HG02759 (cell line): Measurements from ENCODE around the gene CCDC12.

Source experiments
- ATAC-seq: cut with Tn5 transposase; IDR thresholded peaks from one replicate; pipeline ENCODE4 v1.9.1; 2021; ENCODE audit warnings: mild to moderate bottlenecking, moderate library complexity; ENCODE audit not compliant: unreplicated experiment

Gene CCDC12

GRCh38 chr3:47008234-47008796, 31.8 kb upstream of the CCDC12 start:
- no peak for ATAC-seq

GRCh38 chr3:47007482-47008233, 31.1 kb upstream of the CCDC12 start:
- ATAC-seq, result no peak

DNA sequence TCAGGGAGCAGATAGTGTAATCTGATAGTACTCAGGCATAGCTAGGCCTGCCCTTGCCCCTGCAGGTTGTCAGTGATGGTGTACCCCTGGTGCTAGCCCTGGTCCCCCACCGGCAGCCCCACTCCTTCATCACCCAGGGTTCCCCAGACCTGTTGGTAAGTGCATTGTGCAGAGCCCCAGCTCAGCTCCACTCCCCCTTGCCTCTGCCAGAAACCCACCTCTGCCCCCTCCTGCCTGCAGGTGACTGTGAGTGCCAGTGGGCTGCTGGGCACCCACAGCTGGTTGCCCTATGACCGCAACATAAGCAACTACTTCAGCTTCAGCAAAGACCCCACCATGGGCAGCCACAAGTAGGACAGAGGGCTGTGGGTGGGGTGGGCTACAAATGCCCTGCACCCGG, 30.5 kb upstream of the CCDC12 start:
- no peak for ATAC-seq

GRCh38 chr3:47006145-47006651, 29.7 kb upstream of the CCDC12 start:
- ATAC-seq, result no peak

DNA sequence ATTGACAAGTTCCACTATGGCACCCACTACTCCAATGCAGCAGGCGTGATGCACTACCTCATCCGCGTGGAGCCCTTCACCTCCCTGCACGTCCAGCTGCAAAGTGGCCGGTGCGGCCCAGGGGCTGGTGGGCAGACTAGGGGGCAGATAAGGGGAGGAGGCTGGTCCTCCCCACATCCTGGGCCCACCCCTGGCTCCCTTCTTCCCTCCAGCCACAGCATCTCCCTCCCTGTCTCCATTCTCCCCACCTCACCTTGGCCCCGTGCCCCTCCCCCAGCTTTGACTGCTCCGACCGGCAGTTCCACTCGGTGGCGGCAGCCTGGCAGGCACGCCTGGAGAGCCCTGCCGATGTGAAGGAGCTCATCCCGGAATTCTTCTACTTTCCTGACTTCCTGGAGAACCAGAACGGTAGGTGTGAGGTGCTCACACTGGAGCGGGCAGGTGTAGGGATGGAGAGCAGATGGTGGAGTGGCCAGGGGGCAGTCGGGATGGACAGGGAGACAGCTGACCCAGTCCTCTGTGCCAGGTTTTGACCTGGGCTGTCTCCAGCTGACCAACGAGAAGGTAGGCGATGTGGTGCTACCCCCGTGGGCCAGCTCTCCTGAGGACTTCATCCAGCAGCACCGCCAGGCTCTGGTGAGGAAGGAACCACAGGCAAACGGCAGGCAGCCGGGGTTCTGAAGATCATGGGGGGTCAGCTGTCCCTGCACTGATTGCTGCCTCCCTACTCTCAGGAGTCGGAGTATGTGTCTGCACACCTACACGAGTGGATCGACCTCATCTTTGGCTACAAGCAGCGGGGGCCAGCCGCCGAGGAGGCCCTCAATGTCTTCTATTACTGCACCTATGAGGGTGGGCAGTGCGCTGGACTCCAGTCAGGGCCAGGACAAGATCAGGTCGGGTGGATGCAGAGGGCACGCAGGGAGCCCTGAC, 28.9 kb upstream of the CCDC12 start:
- ATAC-seq, result no peak

DNA sequence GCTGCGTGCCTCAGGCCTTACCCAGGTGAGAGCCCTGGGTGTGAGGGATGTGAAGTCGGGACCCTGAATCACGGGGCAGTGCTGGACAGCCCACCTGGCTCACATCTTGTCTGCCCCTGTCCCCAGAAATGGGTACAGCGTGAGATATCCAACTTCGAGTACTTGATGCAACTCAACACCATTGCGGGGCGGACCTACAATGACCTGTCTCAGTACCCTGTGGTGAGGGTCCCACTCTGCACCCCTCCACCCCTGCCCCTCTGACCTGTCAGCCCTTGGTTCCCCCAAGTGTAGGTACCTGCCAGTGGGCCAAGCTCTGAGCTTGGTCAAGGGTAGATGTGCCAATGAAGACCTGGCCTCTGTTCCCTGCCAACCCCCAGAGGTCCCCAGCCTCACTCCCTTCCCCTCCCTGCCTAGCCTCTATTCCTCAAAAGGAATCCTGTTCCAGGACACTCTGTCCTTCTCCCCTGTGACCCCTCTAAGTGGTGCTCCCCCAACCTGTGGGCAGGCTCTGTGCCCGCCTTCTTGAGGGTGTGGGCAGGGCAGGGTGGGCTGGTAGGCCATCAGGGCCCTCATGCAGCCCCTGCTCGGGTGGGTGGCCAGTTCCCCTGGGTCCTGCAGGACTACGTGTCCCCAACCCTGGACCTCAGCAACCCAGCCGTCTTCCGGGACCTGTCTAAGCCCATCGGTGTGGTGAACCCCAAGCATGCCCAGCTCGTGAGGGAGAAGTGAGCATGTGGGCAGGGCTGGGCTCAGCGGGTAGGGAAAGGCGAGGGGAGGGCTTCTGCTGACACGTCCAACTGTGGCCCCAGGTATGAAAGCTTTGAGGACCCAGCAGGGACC, 28.0 kb upstream of the CCDC12 start:
- no peak for ATAC-seq

DNA sequence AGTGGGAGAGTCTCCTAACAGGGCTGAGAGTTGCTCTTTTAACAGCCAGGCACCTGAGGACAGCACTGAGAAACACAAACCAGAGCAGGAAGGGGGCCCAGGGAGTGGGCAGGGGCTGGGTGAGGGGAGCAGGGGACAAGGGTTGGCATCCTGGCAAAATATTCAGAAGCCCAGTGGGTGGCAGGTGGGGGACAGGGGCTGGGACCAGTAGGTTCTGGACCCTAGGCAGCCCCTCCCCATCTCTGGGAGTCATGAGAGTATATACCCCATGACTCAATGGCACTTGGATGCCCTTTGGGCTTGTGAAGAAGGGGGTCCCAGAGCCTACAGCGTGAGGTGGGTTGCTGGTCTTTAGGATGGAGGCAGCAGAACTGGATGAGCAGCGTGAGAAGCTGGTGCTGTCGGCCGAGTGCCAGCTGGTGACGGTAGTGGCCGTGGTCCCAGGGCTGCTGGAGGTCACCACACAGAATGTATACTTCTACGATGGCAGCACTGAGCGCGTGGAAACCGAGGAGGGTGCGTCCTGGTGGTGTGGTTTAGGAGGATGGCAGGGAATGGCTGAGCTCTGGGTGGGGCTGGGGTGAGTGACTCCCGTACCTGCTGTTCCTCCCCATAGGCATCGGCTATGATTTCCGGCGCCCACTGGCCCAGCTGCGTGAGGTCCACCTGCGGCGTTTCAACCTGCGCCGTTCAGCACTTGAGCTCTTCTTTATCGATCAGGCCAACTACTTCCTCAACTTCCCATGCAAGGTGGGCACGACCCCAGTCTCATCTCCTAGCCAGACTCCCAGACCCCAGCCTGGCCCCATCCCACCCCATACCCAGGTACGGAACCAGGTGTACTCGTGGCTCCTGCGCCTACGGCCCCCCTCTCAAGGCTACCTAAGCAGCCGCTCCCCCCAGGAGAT, 27.2 kb upstream of the CCDC12 start:
- ATAC-seq, result no peak

GRCh38 chr3:47003056-47003410, 26.5 kb upstream of the CCDC12 start:
- ATAC-seq, result no peak

GRCh38 chr3:47002171-47003055, 25.9 kb upstream of the CCDC12 start:
- ATAC-seq, result no peak

- ATAC-seq, result no peak
Measured at GRCh38 chr3:47001731-47002170, 25.2 kb upstream of the CCDC12 start.

DNA sequence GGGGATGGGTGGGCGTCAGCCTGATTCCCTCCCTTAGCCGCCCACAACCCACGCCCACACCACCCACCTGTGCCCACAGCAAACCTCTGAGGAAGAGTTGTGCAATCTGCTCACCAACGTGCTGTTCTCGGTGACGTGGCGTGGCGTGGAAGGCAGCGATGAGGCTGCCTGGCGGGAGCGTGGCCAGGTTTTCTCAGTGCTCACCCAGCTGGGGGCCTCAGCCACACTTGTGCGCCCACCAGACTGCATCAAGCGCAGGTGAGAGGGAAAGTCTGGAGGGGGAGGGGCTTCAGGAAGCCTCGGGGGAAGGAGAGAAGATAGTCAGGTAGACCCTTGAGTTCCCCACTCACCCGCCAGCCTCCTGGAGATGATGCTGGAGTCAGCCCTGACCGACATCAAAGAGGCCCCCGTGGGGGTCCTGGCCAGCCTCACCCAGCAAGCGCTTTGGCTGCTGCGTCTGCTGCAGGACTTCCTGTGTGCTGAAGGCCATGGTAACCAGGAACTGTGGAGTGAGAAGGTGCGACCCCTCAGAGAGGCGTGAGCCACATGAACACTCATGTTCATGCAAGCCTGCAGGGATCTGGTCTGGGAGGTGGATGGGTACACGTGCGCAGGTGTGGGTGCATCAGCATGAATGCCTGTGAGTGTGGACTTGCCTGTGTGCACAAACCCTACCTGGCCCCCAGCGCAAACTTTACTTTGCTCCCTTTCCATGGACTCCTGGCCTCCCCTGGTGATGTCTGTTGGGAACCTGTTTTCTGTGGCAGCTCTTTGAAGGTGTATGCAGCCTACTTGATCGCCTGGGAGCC, 24.6 kb upstream of the CCDC12 start:
- ATAC-seq, result no peak

DNA sequence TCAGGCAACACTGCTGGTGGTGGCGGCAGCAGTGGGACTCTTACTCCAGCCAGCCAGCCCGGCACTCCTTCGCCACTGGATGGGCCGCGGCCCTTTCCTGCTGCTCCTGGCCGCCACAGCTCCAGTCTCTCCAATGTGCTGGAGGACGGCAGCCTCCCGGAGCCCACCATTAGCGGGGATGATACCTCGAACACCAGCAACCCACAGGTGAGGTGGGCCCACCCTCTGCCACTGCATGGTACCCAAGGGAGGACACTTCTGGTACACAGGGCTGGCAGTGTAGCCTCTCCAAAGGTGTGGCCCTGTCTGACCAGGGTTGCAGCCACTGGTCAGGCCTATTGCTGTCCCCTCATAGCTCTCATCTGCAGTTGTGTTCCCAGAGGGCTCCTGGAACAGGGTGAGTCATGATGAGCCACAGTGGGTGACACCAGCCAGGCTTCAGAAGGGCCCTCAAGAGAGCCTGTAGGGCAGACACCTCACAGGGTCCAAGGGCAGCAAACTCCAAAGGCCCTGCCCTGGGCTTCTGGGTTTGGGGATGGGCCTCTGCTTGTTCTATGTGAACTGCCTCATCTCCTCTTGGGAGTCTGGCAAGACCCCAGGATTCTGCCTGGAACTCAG, 23.8 kb upstream of the CCDC12 start:
- no peak for ATAC-seq

DNA sequence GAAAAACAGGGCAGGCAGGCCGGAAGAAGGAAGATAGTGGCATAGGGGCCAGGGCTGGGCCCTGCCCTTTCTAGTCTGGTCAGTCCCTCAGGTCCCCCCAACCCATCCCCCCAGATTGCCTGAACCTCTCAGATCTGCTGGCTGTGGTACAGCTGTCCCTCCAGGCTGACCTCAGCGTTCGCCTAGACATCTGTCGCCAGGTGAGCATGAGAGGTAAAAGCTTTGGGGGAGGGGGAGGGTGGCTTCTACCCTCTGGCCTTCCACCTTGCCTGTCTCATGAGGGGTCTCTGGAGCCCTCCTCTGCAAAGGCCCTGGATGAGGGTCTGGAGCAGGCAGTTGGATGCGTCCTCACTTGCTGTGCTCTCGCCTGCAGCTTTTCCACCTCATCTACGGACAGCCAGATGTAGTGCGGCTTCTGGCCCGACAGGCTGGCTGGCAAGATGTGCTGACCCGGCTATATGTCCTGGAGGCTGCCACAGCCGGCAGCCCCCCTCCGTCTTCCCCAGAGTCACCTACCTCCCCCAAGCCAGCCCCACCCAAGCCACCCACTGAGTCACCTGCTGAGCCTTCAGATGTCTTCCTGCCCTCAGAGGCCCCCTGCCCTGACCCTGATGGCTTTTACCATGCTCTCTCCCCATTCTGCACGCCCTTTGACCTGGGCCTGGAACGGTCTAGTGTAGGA, 23.1 kb upstream of the CCDC12 start:
- no peak for ATAC-seq

DNA sequence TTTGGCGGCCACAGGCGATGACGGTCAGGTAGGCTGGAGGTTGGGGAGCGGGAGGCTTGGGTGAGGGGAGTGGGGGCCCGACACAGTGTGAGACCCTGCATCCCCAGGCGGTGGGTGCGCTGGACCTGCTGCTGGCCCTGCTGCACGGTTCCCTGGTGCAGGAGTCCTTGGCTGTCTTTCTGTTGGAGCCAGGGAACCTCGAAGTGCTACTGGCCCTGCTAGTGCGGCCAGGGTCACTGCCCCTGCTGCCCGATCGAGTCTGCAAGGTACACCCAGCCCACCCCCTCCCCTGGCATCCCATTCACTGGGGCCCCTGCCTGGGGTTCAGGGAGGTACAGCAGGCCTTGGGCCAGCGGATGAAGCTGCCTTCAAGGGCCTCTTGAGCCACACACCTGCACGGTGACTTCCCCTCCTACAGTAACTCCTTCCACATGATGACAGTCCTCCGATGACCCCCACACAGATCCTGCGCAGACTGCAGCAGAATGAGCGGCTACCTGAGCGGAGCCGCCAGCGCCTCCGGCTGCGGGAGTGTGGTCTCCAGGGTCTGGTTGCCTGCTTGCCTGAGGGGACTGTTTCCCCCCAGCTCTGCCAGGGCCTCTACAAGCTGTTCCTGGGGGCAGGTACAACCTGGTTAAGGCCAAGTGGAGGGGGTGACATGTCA, 22.4 kb upstream of the CCDC12 start:
- ATAC-seq, result no peak

- ATAC-seq, result no peak
Measured at GRCh38 chr3:46998121-46998851, 21.7 kb upstream of the CCDC12 start.
